ENCODE data around the gene ARHGEF17.
A peak's percentile ranks its signal among the peaks of the same experiment; 100 is the strongest.

ARHGEF17 gene

DNA sequence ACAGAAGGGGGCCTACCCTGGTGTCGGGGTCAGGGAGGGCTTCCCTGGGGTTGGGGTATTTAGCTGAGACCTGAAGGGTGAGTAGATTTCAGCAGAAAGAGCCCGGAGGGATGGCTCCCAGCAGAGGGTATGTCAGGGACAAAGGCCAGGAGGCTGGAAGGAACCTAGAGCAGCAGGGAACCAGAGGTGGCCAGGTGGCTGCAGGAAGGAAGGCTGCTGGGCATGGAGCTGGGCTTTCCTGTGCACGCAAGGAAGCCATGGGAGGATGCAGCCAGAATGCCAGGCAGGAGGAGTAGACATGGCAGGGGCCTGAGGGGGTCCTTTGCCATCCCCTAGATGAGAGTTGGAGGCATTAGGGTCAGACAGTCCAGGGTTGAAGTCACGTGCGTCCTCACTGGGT is 40.8 kb downstream of the ARHGEF17 start:
- TF ChIP-seq, protein P1, sequence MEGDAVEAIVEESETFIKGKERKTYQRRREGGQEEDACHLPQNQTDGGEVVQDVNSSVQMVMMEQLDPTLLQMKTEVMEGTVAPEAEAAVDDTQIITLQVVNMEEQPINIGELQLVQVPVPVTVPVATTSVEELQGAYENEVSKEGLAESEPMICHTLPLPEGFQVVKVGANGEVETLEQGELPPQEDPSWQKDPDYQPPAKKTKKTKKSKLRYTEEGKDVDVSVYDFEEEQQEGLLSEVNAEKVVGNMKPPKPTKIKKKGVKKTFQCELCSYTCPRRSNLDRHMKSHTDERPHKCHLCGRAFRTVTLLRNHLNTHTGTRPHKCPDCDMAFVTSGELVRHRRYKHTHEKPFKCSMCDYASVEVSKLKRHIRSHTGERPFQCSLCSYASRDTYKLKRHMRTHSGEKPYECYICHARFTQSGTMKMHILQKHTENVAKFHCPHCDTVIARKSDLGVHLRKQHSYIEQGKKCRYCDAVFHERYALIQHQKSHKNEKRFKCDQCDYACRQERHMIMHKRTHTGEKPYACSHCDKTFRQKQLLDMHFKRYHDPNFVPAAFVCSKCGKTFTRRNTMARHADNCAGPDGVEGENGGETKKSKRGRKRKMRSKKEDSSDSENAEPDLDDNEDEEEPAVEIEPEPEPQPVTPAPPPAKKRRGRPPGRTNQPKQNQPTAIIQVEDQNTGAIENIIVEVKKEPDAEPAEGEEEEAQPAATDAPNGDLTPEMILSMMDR (IDR thresholded peaks at IDR 0.05; ENCODE audit: control insufficient read depth, extremely low read depth, insufficient read depth): no peak
- no peak overlapping the region for H3K4me3 ChIP-seq (ENCODE audit: low read depth, low read length)
- DNase-seq (ENCODE audit: low read depth): no peak

DNA sequence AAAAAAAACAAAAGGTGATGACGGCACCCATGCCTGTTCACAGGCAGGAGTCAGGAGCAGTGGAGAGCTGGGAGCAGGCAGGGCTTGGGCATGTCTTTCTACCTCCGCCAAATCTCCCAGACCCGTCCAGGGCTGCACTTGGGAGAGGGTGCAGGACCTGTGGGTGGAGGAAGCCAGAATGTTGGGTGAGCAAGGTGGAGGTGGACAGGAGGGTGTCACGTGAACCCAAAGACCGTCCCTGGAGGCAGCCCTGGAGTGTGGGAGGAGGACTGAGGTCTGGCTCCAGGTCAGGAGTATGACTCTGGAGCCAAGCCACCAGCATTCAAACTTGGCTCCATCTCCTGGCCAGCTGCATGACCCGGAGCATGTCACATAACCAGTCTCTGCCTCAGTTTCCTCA is 41.6 kb downstream of the ARHGEF17 start:
- H3K4me3 ChIP-seq (ENCODE audit: low read depth, low read length): no peak overlapping the region
- DNase-seq (ENCODE audit: low read depth): no peak
- TF ChIP-seq, protein P1 (IDR thresholded peaks at IDR 0.05; ENCODE audit: control insufficient read depth, extremely low read depth, insufficient read depth): no peak

DNA sequence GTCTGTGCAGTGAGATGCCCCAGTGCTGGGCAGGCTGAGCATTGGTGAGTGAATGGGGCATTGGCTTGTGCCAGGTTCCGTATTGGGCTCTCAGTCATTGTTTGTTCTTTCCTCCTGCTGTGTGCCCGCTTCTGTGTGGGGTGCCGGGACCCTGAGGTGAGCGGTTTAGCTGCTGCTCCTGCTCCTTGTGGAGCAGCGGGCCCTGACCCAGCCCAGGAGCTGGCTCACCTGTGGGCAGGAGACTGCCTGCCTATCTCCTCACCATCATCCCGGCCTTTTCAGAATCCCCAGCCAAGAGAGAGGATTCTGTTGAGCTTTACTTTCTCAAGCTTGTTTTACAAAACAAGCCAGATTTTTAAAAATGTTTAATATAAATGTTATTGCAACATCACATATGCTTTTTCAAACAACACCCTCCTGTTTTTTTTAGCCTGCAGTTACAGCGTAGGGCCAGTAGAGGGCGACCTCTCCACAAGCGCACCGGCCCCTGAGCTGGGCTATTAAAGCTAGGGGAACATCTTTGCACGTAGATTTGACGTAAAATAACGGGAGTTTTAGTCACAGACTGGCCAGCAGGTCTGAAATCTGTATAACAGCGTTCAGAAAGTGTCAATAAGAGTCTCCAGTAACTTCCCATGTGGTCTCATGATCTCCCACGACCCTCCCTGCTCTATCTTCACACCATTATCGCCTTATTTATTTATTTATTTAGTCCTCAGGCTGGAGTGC is 43.0 kb downstream of the ARHGEF17 start:
- TF ChIP-seq, protein P1 (IDR thresholded peaks at IDR 0.05; ENCODE audit: control insufficient read depth, extremely low read depth, insufficient read depth): peak; percentile 95
- DNase-seq (ENCODE audit: low read depth): peak; percentile 7
- no peak overlapping the region for H3K4me3 ChIP-seq (ENCODE audit: low read depth, low read length)

GRCh38 chr11:73353422-73353821 is 45.3 kb downstream of the ARHGEF17 start:
- no peak for DNase-seq (ENCODE audit: low read depth)
- H3K4me3 ChIP-seq (ENCODE audit: low read depth, low read length): no peak overlapping the region
- TF ChIP-seq, protein P1 (IDR thresholded peaks at IDR 0.05; ENCODE audit: control insufficient read depth, extremely low read depth, insufficient read depth): no peak

DNA sequence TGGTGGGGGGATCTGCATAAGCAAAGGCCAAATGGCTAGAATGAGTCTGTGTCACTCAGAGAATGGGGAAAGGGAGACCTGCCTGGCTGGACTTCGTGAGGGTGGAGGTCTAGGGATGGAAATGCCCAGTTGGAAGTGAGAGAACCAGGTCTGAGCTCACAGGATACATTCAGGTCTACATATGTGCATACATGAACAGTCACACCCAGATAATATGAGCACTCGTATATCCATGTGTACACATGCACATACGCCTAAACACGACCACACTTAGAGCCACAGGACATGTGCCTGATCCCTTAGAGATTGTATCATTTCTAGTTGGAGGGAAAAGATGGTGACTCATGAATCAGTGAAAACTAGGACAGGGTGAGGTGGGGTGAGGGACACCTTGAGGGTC is 47.0 kb downstream of the ARHGEF17 start:
- TF ChIP-seq, protein P1 (IDR thresholded peaks at IDR 0.05; ENCODE audit: control insufficient read depth, extremely low read depth, insufficient read depth): no peak
- no peak for DNase-seq (ENCODE audit: low read depth)
- no peak overlapping the region for H3K4me3 ChIP-seq (ENCODE audit: low read depth, low read length)

DNA sequence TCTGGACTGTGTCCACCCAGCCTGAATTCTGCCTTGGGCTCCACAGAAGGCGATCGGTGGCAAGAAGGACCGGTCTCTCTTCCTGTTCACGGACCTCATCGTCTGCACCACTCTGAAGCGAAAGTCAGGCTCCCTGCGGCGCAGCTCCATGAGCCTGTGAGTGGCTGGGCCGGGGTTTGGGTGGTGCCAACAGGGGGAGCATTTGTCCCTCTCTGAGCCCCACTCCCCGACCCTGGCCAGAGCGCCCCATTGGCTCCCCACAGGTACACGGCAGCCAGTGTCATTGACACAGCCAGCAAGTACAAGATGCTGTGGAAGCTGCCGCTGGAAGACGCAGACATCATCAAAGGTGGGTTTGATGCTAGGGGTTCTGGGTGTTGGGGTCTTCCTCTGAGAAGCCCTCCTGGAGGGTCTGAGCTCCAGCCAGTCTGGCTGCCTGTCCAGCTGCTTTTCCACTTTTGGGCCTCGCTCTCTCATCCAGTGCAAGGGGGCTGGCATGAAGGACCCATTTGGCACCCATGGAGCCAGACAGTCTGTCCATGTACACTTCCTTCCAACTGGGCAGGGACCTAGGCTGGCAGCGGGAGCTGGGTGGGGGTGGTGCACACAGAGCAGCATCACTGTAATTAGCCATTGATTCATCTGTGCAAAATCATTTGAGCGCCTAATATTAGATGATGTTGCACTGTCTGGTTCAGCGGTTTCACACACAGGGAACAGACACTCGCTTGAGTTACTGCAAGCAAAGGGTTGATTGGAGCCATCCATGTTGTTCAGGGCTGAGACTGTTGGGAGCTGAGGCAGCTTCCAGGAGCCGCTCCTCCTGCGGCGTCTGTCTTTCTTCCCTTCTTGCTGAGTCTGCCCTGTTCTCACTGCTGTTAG is 49.1 kb downstream of the ARHGEF17 start:
- H3K4me3 ChIP-seq (ENCODE audit: low read depth, low read length): no peak overlapping the region
- TF ChIP-seq, protein P1 (IDR thresholded peaks at IDR 0.05; ENCODE audit: control insufficient read depth, extremely low read depth, insufficient read depth): no peak
- no peak for DNase-seq (ENCODE audit: low read depth)

Data from LNCaP clone FGC (cell line).